RPMI7951 (cell line): Measurements from ENCODE around the gene TMPRSS11E. TPM values are rescaled to one million over a fixed set of nuclear protein-coding genes. Genes with fewer than 3 reads are reported as not detected.

Experiments used
- total RNA-seq: library from RNA; depleted of rRNA; stranded (reverse); fragments of >200 nt; shearing (Covaris generic); gene quantifications from 2 replicates; pipeline ENCODE4 v1.2.3, GENCODE V29; 2014; rRNA removed

TMPRSS11E gene
- total RNA-seq, 1 experiment from 2014 or later, result not detected

Other genes with a start within 250 kb of the TMPRSS11E start
- gene TMPRSS11B, start 201.8 kb upstream of the TMPRSS11E start, total RNA-seq, result not detected in 2 replicates
- gene YTHDC1, start 97.4 kb upstream of the TMPRSS11E start, total RNA-seq, result 23.2 and 25.4 TPM in 2 replicates
- gene UGT2B17, start 128.9 kb downstream of the TMPRSS11E start, total RNA-seq, result not detected in 2 replicates
- not detected in 2 replicates for gene UGT2B15, start 223.2 kb downstream of the TMPRSS11E start, total RNA-seq